CD1c-positive myeloid dendritic cell (primary cell): ENCODE results near the gene TINAGL1.
A peak's percentile ranks its signal among the peaks of the same experiment; 100 is the strongest.

ENCODE experiments used
- DNase-seq: peaks from one replicate; pipeline ENCODE4 v3.0.0-alpha.2; 2016; ENCODE audit errors: extremely low spot score

TINAGL1 gene

DNA sequence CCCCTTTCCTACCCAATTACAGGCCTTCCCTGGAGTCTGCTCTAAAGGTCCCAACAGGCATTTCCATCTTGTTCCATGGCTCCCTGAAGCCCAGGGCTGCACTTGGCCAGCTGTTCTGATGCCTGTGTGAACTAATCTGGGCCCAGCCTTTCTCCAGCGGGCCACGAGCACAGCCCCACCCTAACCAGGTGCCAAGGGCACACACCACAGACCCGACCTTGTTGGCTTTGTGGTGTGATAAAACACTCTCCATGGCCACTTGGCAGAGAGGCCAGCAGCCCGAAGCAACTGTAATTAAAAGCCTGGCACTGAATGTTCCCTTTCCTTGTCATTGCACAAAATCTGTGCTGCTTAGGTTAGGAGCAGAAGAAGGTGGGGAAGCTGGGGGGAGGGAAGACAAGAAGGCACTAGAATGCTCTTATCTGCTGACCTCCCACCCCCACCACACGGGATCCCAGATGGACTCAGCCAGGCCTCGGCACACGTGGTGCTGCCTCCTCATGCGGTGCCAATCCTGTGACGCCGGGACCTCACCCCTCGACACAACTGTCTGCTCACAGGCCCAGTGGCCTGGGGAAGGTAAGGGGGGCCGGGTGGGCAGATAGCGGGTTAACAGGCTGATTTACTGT lies 51.1 kb downstream of the TINAGL1 start:
- DNase-seq = no peak

DNA sequence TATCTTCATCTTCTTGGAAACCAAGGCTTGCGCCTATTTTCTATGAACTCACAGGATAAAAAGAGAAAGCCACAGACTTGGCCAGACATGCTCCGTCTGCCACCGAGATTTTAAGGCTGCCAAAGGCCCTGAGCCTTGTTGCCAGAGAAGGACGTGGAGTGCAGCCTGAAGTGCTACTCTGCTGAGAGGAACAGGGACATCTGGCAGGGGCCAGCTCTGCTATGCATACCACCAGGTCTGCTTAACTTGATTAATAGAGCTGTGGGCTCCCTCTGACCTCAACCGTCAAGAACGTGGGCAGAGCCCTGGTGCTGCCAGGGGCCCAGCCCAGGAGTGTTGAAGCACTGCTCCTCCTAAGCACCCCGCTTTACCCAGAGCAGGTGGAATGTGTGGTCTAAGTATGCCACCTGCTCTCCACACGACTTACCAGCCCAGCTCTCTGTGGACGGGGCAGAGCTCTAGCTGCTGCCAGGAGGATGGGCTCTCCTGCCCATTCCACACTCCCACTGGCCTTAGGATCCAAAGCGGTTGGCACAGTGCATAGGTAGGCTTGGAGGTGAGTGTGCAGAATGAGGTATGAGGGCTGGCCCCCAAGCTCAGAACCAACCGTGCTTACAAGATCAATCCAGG lies 51.7 kb downstream of the TINAGL1 start:
- DNase-seq = no peak

DNA sequence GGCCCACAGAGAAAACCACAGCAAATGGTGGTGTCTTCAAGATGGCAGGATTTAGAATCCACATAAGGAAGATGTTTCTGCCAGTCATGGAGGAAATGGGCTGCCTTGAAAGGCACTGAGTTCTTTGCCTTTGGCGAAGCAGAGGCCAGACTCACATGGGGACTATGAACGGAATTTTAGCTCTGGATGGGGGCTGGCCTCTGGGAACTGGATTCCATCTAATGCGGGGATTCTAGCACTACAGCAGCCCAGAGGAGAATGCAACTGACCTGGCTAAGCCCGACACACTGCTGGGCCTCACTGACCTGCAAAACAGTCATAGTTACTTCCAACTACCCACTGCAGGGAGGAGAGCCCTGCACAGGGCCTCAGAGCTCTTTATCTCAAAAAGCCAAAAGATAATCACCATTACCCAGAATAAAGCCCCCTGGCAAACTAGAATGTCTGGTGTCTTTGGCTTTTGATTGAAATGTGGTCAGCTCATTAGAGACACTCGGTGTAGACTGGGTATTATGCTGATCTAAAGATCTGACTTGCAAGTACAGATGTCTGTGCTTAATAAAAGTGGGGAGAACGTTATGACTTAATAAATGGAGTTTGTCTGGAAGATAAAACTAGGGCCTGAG lies 52.7 kb downstream of the TINAGL1 start:
- no peak for DNase-seq

DNA sequence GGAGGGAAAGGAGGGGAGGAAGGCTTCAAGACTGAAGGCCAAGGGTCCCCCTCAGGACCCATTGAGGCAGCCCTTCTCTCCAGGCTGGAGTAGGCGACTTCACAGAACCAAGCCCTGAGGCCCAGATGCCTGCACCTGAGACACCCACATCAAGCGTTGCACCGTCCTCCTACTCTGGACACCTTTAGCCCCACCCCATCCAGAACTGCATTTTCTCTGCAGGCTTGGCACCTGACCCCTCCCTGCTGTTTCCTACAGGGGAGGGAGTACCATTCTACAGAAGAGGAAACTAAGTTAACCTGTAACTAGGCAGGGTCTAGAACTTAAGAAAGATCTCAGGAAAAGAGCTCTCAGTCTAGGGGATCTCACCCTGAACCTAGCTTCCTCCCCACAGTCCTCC lies 56.3 kb downstream of the TINAGL1 start:
- no peak for DNase-seq

DNA sequence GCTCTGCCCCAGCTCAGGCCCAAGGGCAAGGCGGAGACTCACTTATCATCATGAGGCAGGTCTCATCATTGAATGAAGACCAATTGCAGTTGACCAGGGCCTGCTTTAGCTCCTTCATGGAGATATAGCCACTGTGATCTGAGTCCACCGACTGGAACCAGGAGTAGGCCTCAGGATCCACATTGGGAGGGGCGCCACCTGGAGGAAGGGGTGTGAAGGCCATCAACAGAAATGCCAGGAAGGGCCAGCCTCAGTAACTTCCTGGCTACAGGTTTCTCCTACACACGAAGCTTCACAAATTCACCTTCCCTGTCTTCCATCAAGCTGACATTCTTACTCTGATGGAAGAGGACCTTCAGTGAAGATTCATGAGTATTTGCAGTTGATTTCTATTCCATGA lies 56.8 kb downstream of the TINAGL1 start:
- DNase-seq = peak; percentile 63
